IMR-90 (cell line): ENCODE data around the gene GAS2L2. TPM values are rescaled to one million over a fixed set of nuclear protein-coding genes. Genes with fewer than 3 reads are reported as not detected.
A peak's percentile ranks its signal among the peaks of the same experiment; 100 is the strongest.

Experiments used
- ATAC-seq: fragments of 200-7000 bp; cut with Tn5 transposase; 2 replicates; pipeline ENCODE4 v1.9.1; 2020; ENCODE audit warnings: low read depth, mild to moderate bottlenecking, moderate library complexity
- BruUV-seq: library from RNA; stranded (reverse); fragments of 400-500 nt; replicated peaks from 2 replicates; lab custom pipeline; 2021; lab: Mats Ljungman, UMichigan
- CTCF ChIA-PET: fragments of 300-600 bp; formaldehyde crosslinking; extraction: SDS; loops from one replicate; lab custom pipeline; 2021; ENCODE audit warnings: antibody characterized with exemption; lab: Yijun Ruan, JAX
- POLR2A ChIA-PET: fragments of 300-600 bp; sonication (Branson Sonifier 250); formaldehyde crosslinking; loops from one replicate; lab custom pipeline; 2022; ENCODE audit warnings: antibody characterized with exemption; ENCODE audit not compliant: unreplicated experiment; lab: Charles Lee
- DNase-seq: peaks from one replicate; pipeline ENCODE4 v3.0.0; 2013
- H2AFZ ChIP-seq: replicated peaks from 2 replicates; pipeline ENCODE3; 2013; ENCODE audit warnings: low read length, mild to moderate bottlenecking; ENCODE audit not compliant: poor library complexity
- H2AK5ac ChIP-seq: 2 replicates; pipeline ENCODE4 v1.6.1; 2013; ENCODE audit warnings: low read depth, low read length, inconsistent platforms
- H2AK9ac ChIP-seq: replicated peaks from 2 replicates; pipeline ENCODE3; 2013; ENCODE audit warnings: mild to moderate bottlenecking, low read depth, low read length, moderate library complexity; ENCODE audit not compliant: poor library complexity
- H2BK120ac ChIP-seq: 2 replicates; pipeline ENCODE4 v1.6.1; 2013; ENCODE audit warnings: low read depth, low read length, inconsistent platforms
- H2BK15ac ChIP-seq: 3 replicates; pipeline ENCODE4 v1.6.1; 2013; ENCODE audit warnings: low read depth, low read length, inconsistent platforms
- H2BK20ac ChIP-seq: 2 replicates; pipeline ENCODE4 v1.6.1; 2013; ENCODE audit warnings: low read depth, mild to moderate bottlenecking, inconsistent platforms, low read length, moderate library complexity
- H2BK5ac ChIP-seq: 2 replicates; pipeline ENCODE4 v1.6.1; 2013; ENCODE audit warnings: mild to moderate bottlenecking, low read depth, low read length, inconsistent platforms; ENCODE audit not compliant: poor library complexity, severe bottlenecking
- H3K14ac ChIP-seq: replicated peaks from 2 replicates; pipeline ENCODE4 v1.6.1; 2013; ENCODE audit warnings: low read depth, low read length, inconsistent platforms
- H3K18ac ChIP-seq: 2 replicates; pipeline ENCODE4 v1.6.1; 2013; ENCODE audit warnings: low read depth, low read length, control low read depth
- H3K23ac ChIP-seq: 2 replicates; pipeline ENCODE4 v1.6.1; 2013; ENCODE audit warnings: low read depth, low read length, inconsistent platforms
- H3K27ac ChIP-seq: 2 replicates; pipeline ENCODE4 v1.5.1; 2013; ENCODE audit warnings: mild to moderate bottlenecking, control low read depth, low read length; ENCODE audit not compliant: insufficient read depth
- H3K27me3 ChIP-seq: 2 replicates; pipeline ENCODE4 v1.6.1; 2013; ENCODE audit warnings: low read length; ENCODE audit not compliant: control insufficient read depth, insufficient read depth
- H3K36me3 ChIP-seq: 2 replicates; pipeline ENCODE4 v1.6.1; 2013; ENCODE audit warnings: low read length, mixed read lengths; ENCODE audit not compliant: control insufficient read depth, insufficient read depth
- H3K4ac ChIP-seq: 2 replicates; pipeline ENCODE4 v1.6.1; 2013; ENCODE audit warnings: low read depth, low read length, inconsistent platforms
- H3K4me1 ChIP-seq: 2 replicates; pipeline ENCODE4 v1.6.1; 2013; ENCODE audit warnings: low read length, mixed read lengths; ENCODE audit not compliant: control insufficient read depth, insufficient read depth
- H3K4me2 ChIP-seq: 2 replicates; pipeline ENCODE4 v1.6.1; 2013; ENCODE audit warnings: low read depth, mild to moderate bottlenecking, control low read depth, low read length, moderate library complexity
- H3K4me3 ChIP-seq: 2 replicates; pipeline ENCODE4 v1.5.1; 2013; ENCODE audit warnings: low read depth, mild to moderate bottlenecking, control low read depth, low read length, moderate library complexity; ENCODE audit not compliant: insufficient read depth
- H3K56ac ChIP-seq: 2 replicates; pipeline ENCODE4 v1.6.1; 2013; ENCODE audit warnings: low read length, inconsistent platforms; ENCODE audit not compliant: insufficient read depth; ENCODE audit errors: extremely low read depth
- H3K79me1 ChIP-seq, 2 experiments: 2 replicates each; pipeline ENCODE4 v1.6.1; 2013; ENCODE audit warnings: low read length in 2 of 2, inconsistent platforms in 1 of 2, low read depth in 1 of 2
- H3K9ac ChIP-seq: 2 replicates; pipeline ENCODE4 v1.6.1; 2013; ENCODE audit warnings: low read depth, low read length, control low read depth
- H3K9me1 ChIP-seq: 2 replicates; pipeline ENCODE4 v1.6.1; 2013; ENCODE audit warnings: low read length, inconsistent platforms; ENCODE audit not compliant: insufficient read depth
- H3K9me3 ChIP-seq: 2 replicates; pipeline ENCODE4 v1.6.1; 2013; ENCODE audit warnings: low read length; ENCODE audit not compliant: control insufficient read depth, insufficient read depth
- H4K20me1 ChIP-seq: 2 replicates; pipeline ENCODE4 v1.6.1; 2013; ENCODE audit warnings: low read length, inconsistent platforms; ENCODE audit not compliant: insufficient read depth
- H4K5ac ChIP-seq: 2 replicates; pipeline ENCODE4 v1.6.1; 2013; ENCODE audit warnings: mild to moderate bottlenecking, low read depth, low read length, control low read depth
- H4K8ac ChIP-seq, 2 experiments: 2 replicates each; pipeline ENCODE4 v1.6.1; 2013; ENCODE audit warnings: low read depth in 2 of 2, low read length in 2 of 2, control low read depth in 1 of 2, inconsistent platforms in 1 of 2
- H4K91ac ChIP-seq: 2 replicates; pipeline ENCODE4 v1.6.1; 2013; ENCODE audit warnings: low read depth, low read length, inconsistent platforms; ENCODE audit not compliant: insufficient read depth
- CEBPB ChIP-seq: IDR thresholded peaks from 2 replicates; pipeline ENCODE4 v1.6.1; 2012; ENCODE audit warnings: low read depth, low read length, improper control_type of control experiment
- WGBS, 2 experiments: methylation state at CpG; one replicate each; pipeline versions ENCODE4 v1.1.5 to v1.1.7; 2013; ENCODE audit warnings: missing lambda C conversion rate in 2 of 2; ENCODE audit not compliant: insufficient read length in 1 of 2; ENCODE audit errors: extremely low coverage in 2 of 2; 5-methylcytosine and 5-hydroxymethylcytosine counted together
- dilution Hi-C: fragments of 300-500 bp; cut with HindIII; formaldehyde crosslinking; loops from one replicate; pipeline ENCODE4 v1.14.3; 2018; ENCODE audit warnings: low sequenced_read_pairs; ENCODE audit not compliant: unreplicated experiment
- in situ Hi-C: fragments of 300-500 bp; cut with MboI; formaldehyde crosslinking; loops from 3 replicates; pipeline ENCODE4 v1.14.3; 2019; ENCODE audit warnings: low sequenced_read_pairs, inconsistent platforms, mixed read lengths
- intact Hi-C: fragments of 100-400 bp; cut with micrococcal nuclease; formaldehyde crosslinking; loops from 2 replicates; pipeline ENCODE4 v1.10.0; 2022
- polyA plus RNA-seq, 3 experiments: library from polyadenylated mRNA; depleted of rRNA; stranded (reverse); fragments of >200 nt; gene quantifications; 2 replicates each; pipeline ENCODE4 v1.2.3, GENCODE V29; 2012; ENCODE audit warnings: low replicate concordance in 1 of 3
- total RNA-seq: library from RNA; depleted of rRNA; stranded (reverse); fragments of >200 nt; gene quantifications from 2 replicates; pipeline ENCODE4 v1.2.3, GENCODE V29; 2012

GAS2L2 gene
- total and polyA plus RNA-seq, 2 of the 4 experiments (the other 2 are of a cell fraction): 0.02 TPM; not detected in 1

DNA sequence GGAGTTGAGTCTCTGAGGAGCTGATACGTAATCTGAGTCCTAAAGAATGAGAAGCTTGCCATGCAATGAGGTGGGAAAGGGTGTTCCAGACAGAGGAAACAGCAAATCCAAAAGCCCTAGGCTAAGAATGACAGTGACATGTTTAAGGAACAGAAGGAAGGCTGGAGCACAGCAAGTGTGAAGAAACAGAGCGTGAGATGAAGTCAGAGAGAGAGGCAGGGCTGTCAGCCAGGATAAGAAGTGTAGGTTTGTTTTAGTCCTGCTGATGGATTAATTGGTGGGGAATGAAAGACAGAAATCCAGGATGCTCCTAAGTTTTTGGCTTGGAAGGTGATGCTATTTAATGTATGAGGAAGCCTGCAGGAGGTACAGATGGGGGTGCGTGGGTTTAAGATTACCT is 27.9 kb upstream of the GAS2L2 start:
- Histone ChIP-seq H2BK5ac (no peak overlapping the region), H3K27ac (no peak overlapping the region), H3K4me3 (no peak overlapping the region), H3K23ac (peak overlapping the region; percentile 48; the same call in 1 of the 2 replicates), H4K91ac (no peak overlapping the region), H3K4me2 (no peak overlapping the region), H3K14ac (peak overlapping the region; percentile 68; the same call in 1 of the 2 replicates), H3K27me3 (peaks cover 24% of the 10 kb centered on the region), H3K36me3 (no peaks in the 10 kb centered on the region), H3K18ac (no peak overlapping the region), H2AK9ac (no peak overlapping the region), H3K9me1 (peaks cover 16% of the 10 kb centered on the region), H3K9me3 (no peaks in the 10 kb centered on the region), H2AFZ (no peak overlapping the region), H2BK120ac (peak overlapping the region; percentile 26; the same call in 1 of the 2 replicates), H2AK5ac (peak overlapping the region; percentile 44; the same call in 1 of the 2 replicates), H3K79me1 (no peaks in the 10 kb centered on the region), H2BK20ac (peak overlapping the region; percentile 11; the same call in 1 of the 2 replicates), H4K8ac (no peak overlapping the region), H4K5ac (no peak overlapping the region), H3K9ac (no peak overlapping the region), H3K4me1 (peaks cover 22% of the 10 kb centered on the region), H3K56ac (no peak overlapping the region), H4K20me1 (no peaks in the 10 kb centered on the region), H3K4ac (0 out of 2 replicates have a peak overlapping the region, but pooled peaks have one; percentile 31), H2BK15ac (no peak overlapping the region)
- DNase-seq: no peak
- CTCF ChIA-PET: interaction anchor here (2.0 kb wide), 1 partner anchor 17 kb away, joined by 14 read pairs; no protein-coding TSS in a partner anchor
- dilution Hi-C loops: no loop called here
- no peak for ATAC-seq
- POLR2A ChIA-PET: interaction anchor here (0.5 to 0.6 kb wide), 2 partner anchors 33 to 262 kb away, joined by 4 to 5 read pairs; no protein-coding TSS in a partner anchor
- in situ Hi-C loops: no loop called here
- BruUV-seq: no TSS peak
- 56% methylated on average over 2 of the region's 3 CpGs; no CpG with 5 or more reads in 1 of the 2 experiments for WGBS, 2 experiments
- intact Hi-C loops: no loop called here
- TF ChIP-seq CEBPB: no peak
